Cardiac muscle cell (in vitro differentiated cells and primary cell): Measurements from ENCODE around the gene JADE2. TPM values are rescaled to one million over a fixed set of nuclear protein-coding genes. Genes with fewer than 3 reads are reported as not detected.
"Not testable (repeated sequence)": the region's sequence is repeated elsewhere in the genome, so short reads cannot be mapped to it uniquely, and the experiment has no call there.

Experiments
- DNase-seq, 2 donors: peaks; one replicate each; pipeline versions ENCODE4 v3.0.0 to v3.0.0-alpha.2; 2010 to 2017; ENCODE audit warnings: low read depth in 1 of 2, low spot score in 1 of 2
- H3K27ac ChIP-seq: fragments of 200-600 bp; sonication (generic); 2 replicates; pipeline ENCODE4 v1.5.1; 2016
- H3K27me3 ChIP-seq: fragments of 200-600 bp; sonication (generic); 2 replicates; pipeline ENCODE4 v1.6.0; 2016; ENCODE audit warnings: control low read depth
- H3K36me3 ChIP-seq: fragments of 200-600 bp; sonication (generic); 2 replicates; pipeline ENCODE4 v1.5.1; 2016; ENCODE audit warnings: control low read depth
- H3K4me1 ChIP-seq: fragments of 200-600 bp; sonication (generic); 2 replicates; pipeline ENCODE4 v1.8.1; 2017; ENCODE audit warnings: low read depth, mild to moderate bottlenecking, mixed run types
- H3K4me3 ChIP-seq: fragments of 200-600 bp; sonication (generic); 2 replicates; pipeline ENCODE4 v1.5.1; 2016; ENCODE audit warnings: mild to moderate bottlenecking
- H3K9me3 ChIP-seq: fragments of 200-600 bp; sonication (generic); 2 replicates; pipeline ENCODE4 v1.5.1; 2017; ENCODE audit warnings: low read depth, mild to moderate bottlenecking, control low read depth
- polyA plus RNA-seq: library from polyadenylated mRNA; unstranded; fragments of >200 nt; fragmentation: Nextera tagmentation; extraction: Ambion mirVana; gene quantifications from 2 replicates; pipeline ENCODE4 v1.2.1, GENCODE V29; 2016
- total RNA-seq: library from RNA; depleted of rRNA; stranded (reverse); fragments of >200 nt; gene quantifications from 2 replicates; pipeline ENCODE4 v1.2.3, GENCODE V29; 2016
- TF ChIP-seq, protein P1 (sequence below): IDR thresholded peaks from 2 replicates; pipeline ENCODE4 v1.5.1; 2012; ENCODE audit warnings: low read depth, mild to moderate bottlenecking, low read length

Gene JADE2
- total and polyA plus RNA-seq, 2 experiments from 2014 or later, result 2.8 to 17.8 TPM

DNA sequence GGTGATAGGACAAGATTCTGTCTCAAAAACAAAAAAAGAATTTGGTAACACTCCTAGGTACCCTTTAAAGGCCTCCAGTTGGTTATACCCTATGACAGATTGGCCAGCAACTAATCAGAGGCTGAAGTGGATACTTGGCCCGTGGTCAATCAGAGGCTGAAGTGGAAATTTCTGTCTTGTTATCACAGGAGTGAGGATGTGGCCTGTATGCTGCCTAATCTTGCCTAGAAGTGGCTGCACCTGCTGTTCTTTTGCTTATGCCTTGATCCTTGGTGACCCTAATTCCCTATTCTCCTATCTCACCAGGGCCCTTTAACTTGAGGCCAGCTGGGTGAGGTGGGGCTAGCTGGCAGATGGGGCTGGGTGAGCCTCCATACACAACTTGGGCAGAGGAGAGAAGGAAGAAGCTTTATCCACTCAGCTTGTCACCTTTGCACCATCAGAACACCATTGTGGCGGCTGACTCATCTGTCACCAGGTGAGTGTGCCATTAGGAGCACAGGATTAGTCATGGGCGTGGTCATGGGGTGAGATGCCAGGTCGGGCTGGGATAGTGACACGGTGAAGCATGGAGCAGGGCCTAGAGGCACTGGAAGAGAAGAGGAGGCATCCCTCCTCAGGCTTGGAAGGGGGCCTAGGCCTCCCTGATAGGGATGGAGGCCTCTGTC, 65.7 kb downstream of the JADE2 start:
- H3K9me3 ChIP-seq, result no peaks in the 10 kb centered on the region
- peaks cover 6% of the 10 kb centered on the region for H3K4me1 ChIP-seq
- no peak overlapping the region for H3K27ac ChIP-seq
- H3K4me3 ChIP-seq, result no peak overlapping the region
- peak in 1 of 2 donors; percentile 35 for DNase-seq
- no peaks in the 10 kb centered on the region for H3K27me3 ChIP-seq
- no peaks in the 10 kb centered on the region for H3K36me3 ChIP-seq
- TF ChIP-seq, protein P1, sequence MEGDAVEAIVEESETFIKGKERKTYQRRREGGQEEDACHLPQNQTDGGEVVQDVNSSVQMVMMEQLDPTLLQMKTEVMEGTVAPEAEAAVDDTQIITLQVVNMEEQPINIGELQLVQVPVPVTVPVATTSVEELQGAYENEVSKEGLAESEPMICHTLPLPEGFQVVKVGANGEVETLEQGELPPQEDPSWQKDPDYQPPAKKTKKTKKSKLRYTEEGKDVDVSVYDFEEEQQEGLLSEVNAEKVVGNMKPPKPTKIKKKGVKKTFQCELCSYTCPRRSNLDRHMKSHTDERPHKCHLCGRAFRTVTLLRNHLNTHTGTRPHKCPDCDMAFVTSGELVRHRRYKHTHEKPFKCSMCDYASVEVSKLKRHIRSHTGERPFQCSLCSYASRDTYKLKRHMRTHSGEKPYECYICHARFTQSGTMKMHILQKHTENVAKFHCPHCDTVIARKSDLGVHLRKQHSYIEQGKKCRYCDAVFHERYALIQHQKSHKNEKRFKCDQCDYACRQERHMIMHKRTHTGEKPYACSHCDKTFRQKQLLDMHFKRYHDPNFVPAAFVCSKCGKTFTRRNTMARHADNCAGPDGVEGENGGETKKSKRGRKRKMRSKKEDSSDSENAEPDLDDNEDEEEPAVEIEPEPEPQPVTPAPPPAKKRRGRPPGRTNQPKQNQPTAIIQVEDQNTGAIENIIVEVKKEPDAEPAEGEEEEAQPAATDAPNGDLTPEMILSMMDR, result no peak

DNA sequence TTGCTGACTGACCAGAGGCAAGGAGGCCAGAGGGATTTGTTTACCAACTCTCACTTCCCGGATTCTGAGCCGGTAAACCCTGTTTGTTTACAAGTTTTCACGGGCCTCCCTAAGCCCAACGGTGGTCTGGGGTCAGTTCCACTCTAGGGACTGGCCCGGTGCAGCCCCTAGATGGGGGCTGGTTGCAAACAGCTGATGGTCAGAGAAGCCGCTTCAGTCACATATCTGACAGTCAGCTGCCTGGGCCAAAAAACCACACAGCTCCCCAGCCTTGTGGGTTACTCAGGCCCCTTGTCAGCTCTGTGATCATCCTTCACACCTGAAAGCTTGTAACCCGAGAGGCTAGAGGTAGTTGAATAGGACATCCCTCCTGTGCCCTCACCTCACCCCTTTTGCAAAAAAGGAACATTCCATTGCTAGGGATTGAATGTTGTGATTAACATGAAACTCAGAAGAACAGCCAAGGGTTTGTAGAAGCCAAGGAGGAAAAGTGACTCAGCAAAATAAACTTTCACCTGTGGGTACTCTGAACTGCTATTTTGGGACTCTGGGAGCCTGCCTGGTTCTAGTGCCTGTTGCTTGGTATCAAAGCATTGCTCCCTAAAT, 66.8 kb downstream of the JADE2 start:
- peak; percentile 14 to 22 for DNase-seq
- TF ChIP-seq, protein P1, result no peak
- Histone ChIP-seq H3K27me3 (no peaks in the 10 kb centered on the region), H3K4me3 (no peak overlapping the region), H3K27ac (no peak overlapping the region), H3K36me3 (no peaks in the 10 kb centered on the region), H3K4me1 (peaks cover 6% of the 10 kb centered on the region), H3K9me3 (no peaks in the 10 kb centered on the region)

DNA sequence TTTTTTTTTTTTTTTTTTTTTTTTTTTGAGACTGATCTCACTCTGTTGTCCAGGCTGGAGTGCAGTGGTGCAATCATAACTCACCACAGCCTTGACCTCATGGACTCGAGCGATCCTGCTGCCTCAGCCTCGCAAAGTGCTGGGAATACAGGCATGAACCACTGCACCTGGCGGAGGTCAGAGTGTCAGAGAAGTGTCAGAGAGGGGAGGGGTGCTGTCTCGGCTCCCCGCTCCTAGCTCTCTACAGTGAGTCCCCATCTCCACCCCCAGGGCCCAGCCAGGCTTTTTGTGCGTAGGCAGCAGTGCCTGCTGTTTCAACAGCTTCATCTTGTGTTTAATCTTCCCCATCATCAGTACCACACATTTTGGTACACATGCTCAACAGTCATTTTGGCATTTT, 68.9 kb downstream of the JADE2 start:
- DNase-seq, result no peak
- Histone ChIP-seq H3K27ac (no peak overlapping the region), H3K4me3 (no peak overlapping the region), H3K27me3 (no peaks in the 10 kb centered on the region), H3K36me3 (no peaks in the 10 kb centered on the region), H3K4me1 (peaks cover 6% of the 10 kb centered on the region), H3K9me3 (no peaks in the 10 kb centered on the region)
- TF ChIP-seq, protein P1, result no peak

DNA sequence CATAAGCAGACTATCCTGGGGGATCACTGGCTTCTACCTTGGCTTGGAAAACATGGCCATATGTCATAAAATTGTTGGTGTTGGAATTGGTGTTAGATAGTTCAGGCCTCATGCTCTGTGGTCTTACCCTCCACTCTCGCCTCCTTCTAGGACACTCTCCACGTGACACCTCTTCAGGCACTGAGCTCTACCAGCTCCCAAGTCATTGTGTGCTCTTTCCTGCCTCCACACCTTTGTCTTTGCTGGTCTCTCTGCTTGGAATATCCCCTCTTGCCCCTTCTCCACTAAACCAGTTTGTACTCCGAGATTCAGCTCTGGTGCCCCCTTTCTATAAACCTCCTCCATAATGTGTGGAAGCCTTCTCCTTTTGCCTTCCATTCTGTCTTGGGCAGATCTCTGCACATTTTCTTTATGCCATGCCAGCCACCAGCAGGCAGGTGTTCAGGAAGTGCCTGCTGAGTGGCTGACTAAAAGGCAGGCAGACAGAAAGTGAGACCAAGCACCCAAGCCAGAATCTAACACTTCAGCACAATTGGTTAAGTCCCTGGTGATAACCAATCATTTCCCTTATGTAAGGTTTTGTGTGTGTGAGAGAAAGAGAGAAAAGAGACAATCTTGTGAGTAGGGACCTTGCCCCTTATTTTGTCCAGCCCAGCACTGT, 69.5 kb downstream of the JADE2 start:
- no peak for DNase-seq
- Histone ChIP-seq H3K4me3 (no peak overlapping the region), H3K36me3 (no peaks in the 10 kb centered on the region), H3K27ac (no peak overlapping the region), H3K9me3 (no peaks in the 10 kb centered on the region), H3K4me1 (peaks cover 6% of the 10 kb centered on the region), H3K27me3 (no peaks in the 10 kb centered on the region)
- TF ChIP-seq, protein P1, result no peak

DNA sequence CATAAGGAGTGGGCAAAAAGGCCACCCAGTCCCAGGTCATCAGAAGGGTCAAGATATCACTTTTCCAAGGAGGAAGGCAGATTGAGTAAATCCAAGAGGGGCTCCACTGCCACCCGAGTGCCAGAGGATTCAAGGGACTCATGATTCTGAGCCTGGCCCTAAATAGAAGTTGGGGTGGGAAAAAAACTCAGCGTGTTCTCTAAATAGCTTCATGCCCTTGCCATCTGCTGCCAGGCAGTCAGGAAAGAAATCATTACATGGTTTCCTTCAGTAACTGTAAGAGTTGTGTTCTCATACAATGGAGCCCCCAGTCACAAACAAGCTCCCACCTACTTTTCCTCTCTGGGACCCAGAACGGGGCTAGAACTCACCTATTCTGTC, 70.0 kb downstream of the JADE2 start:
- no peak for DNase-seq
- Histone ChIP-seq H3K9me3 (no peaks in the 10 kb centered on the region), H3K4me1 (peaks cover 6% of the 10 kb centered on the region), H3K27me3 (no peaks in the 10 kb centered on the region), H3K4me3 (no peak overlapping the region), H3K27ac (no peak overlapping the region), H3K36me3 (no peaks in the 10 kb centered on the region)
- TF ChIP-seq, protein P1, result no peak

DNA sequence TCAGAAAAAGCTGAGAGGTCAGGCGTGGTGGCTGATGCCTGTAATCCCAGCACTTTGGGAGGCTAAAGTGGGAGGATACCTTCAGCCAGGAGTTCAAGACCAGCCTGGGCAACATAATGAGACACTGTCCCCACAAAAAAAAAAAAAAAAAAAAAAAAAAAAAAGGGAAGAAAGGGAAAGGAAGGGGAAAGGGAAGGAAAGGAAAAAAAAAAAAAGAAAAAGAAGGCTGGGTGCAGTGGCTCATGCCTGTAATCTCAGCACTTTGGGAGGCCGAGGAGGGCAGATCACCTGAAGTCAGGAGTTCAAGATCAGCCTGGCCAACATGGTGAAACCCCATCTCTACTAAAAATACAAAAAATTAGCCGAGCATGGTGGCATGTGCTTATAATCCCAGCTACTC, 74.3 kb downstream of the JADE2 start:
- H3K36me3 ChIP-seq, H3K4me1 ChIP-seq, H3K4me3 ChIP-seq: not testable (repeated sequence)

More for the DNA sequence above, 74.3 kb downstream of the JADE2 start:
- DNase-seq, H3K27me3 ChIP-seq, H3K27ac ChIP-seq, H3K9me3 ChIP-seq: not testable (repeated sequence)
